ENCODE measurements around the gene DNAH9.

DNAH9 gene

GRCh38 chr17:11640463-11640814 lies 42.2 kb downstream of the DNAH9 start:
- no peak overlapping the region for H2AK5ac ChIP-seq (ENCODE audit: low read length)
- no peak overlapping the region for H3K9ac ChIP-seq (ENCODE audit: low read length)
- no peaks in the 10 kb centered on the region for H3K4me1 ChIP-seq (ENCODE audit: control insufficient read depth, low read depth, low read length)
- WGBS (ENCODE audit: extremely low coverage, insufficient coverage, low lambda C conversion rate): no CpG with 5 or more reads among the region's 2 CpGs
- no peak overlapping the region for H3K23ac ChIP-seq (ENCODE audit: low read length)
- no peak overlapping the region for H3K4ac ChIP-seq (ENCODE audit: low read depth, low read length)
- DNase-seq: no peak
- H3K4me2 ChIP-seq (ENCODE audit: low read length): no peak overlapping the region
- H3K79me2 ChIP-seq (ENCODE audit: control insufficient read depth, insufficient read depth, low read length): no peaks in the 10 kb centered on the region
- no peak overlapping the region for H3K4me3 ChIP-seq (ENCODE audit: low read length)
- no peaks in the 10 kb centered on the region for H3K27me3 ChIP-seq (ENCODE audit: insufficient read depth, low read length, poor library complexity)
- H4K8ac ChIP-seq (ENCODE audit: low read depth, low read length): no peak overlapping the region
- H2BK120ac ChIP-seq (ENCODE audit: low read depth, low read length): no peak overlapping the region
- H3K79me1 ChIP-seq (ENCODE audit: low read length): no peaks in the 10 kb centered on the region
- H2BK15ac ChIP-seq (replicated peaks; ENCODE audit: low read depth): no peak overlapping the region
- no peak overlapping the region for H3K27ac ChIP-seq (ENCODE audit: low read depth, low read length)
- no peak overlapping the region for H2BK5ac ChIP-seq (ENCODE audit: low read length)
- no peak overlapping the region for H3K18ac ChIP-seq (ENCODE audit: low read length)
- H3K36me3 ChIP-seq (ENCODE audit: control insufficient read depth, insufficient read depth, low read length): no peaks in the 10 kb centered on the region
- H4K5ac ChIP-seq (ENCODE audit: low read length): no peak overlapping the region
- no peak overlapping the region for H3K56ac ChIP-seq (ENCODE audit: low read length)

GRCh38 chr17:11641521-11642275 lies 43.4 kb downstream of the DNAH9 start:
- Histone ChIP-seq H3K4me2 (ENCODE audit: low read length) (no peak overlapping the region), H3K18ac (ENCODE audit: low read length) (no peak overlapping the region), H4K5ac (ENCODE audit: low read length) (no peak overlapping the region), H2BK15ac (replicated peaks; ENCODE audit: low read depth) (no peak overlapping the region), H3K4me1 (ENCODE audit: control insufficient read depth, low read depth, low read length) (no peaks in the 10 kb centered on the region), H3K79me1 (ENCODE audit: low read length) (no peaks in the 10 kb centered on the region), H3K23ac (ENCODE audit: low read length) (no peak overlapping the region), H3K27ac (ENCODE audit: low read depth, low read length) (no peak overlapping the region), H3K4ac (ENCODE audit: low read depth, low read length) (no peak overlapping the region), H2AK5ac (ENCODE audit: low read length) (no peak overlapping the region), H3K79me2 (ENCODE audit: control insufficient read depth, insufficient read depth, low read length) (no peaks in the 10 kb centered on the region), H3K9ac (ENCODE audit: low read length) (no peak overlapping the region), H2BK120ac (ENCODE audit: low read depth, low read length) (no peak overlapping the region), H3K27me3 (ENCODE audit: insufficient read depth, low read length, poor library complexity) (no peaks in the 10 kb centered on the region), H2BK5ac (ENCODE audit: low read length) (no peak overlapping the region), H3K56ac (ENCODE audit: low read length) (no peak overlapping the region), H3K36me3 (ENCODE audit: control insufficient read depth, insufficient read depth, low read length) (no peaks in the 10 kb centered on the region), H4K8ac (ENCODE audit: low read depth, low read length) (no peak overlapping the region), H3K4me3 (ENCODE audit: low read length) (no peak overlapping the region)
- no peak for DNase-seq
- no CpG with 5 or more reads among the region's 11 CpGs for WGBS (ENCODE audit: extremely low coverage, insufficient coverage, low lambda C conversion rate)

- no peaks in the 10 kb centered on the region for H3K36me3 ChIP-seq (ENCODE audit: control insufficient read depth, insufficient read depth, low read length)
- H3K27me3 ChIP-seq (ENCODE audit: insufficient read depth, low read length, poor library complexity): no peaks in the 10 kb centered on the region
- H3K4ac ChIP-seq (ENCODE audit: low read depth, low read length): no peak overlapping the region
- DNase-seq: no peak
- no peaks in the 10 kb centered on the region for H3K79me2 ChIP-seq (ENCODE audit: control insufficient read depth, insufficient read depth, low read length)
- H3K4me3 ChIP-seq (ENCODE audit: low read length): no peak overlapping the region
- H3K4me2 ChIP-seq (ENCODE audit: low read length): no peak overlapping the region
- no CpG with 5 or more reads among the region's 10 CpGs for WGBS (ENCODE audit: extremely low coverage, insufficient coverage, low lambda C conversion rate)
- H2BK5ac ChIP-seq (ENCODE audit: low read length): no peak overlapping the region
- H3K18ac ChIP-seq (ENCODE audit: low read length): no peak overlapping the region
- no peak overlapping the region for H4K8ac ChIP-seq (ENCODE audit: low read depth, low read length)
- H2AK5ac ChIP-seq (ENCODE audit: low read length): no peak overlapping the region
- H3K56ac ChIP-seq (ENCODE audit: low read length): no peak overlapping the region
- no peak overlapping the region for H3K27ac ChIP-seq (ENCODE audit: low read depth, low read length)
- no peak overlapping the region for H2BK120ac ChIP-seq (ENCODE audit: low read depth, low read length)
- no peak overlapping the region for H3K23ac ChIP-seq (ENCODE audit: low read length)
- H2BK15ac ChIP-seq (replicated peaks; ENCODE audit: low read depth): no peak overlapping the region
- H3K4me1 ChIP-seq (ENCODE audit: control insufficient read depth, low read depth, low read length): no peaks in the 10 kb centered on the region
- no peak overlapping the region for H3K9ac ChIP-seq (ENCODE audit: low read length)
- H3K79me1 ChIP-seq (ENCODE audit: low read length): no peaks in the 10 kb centered on the region
- no peak overlapping the region for H4K5ac ChIP-seq (ENCODE audit: low read length)
These were observed 44.4 kb downstream of the DNAH9 start for GRCh38 chr17:11642655-11643054.

DNA sequence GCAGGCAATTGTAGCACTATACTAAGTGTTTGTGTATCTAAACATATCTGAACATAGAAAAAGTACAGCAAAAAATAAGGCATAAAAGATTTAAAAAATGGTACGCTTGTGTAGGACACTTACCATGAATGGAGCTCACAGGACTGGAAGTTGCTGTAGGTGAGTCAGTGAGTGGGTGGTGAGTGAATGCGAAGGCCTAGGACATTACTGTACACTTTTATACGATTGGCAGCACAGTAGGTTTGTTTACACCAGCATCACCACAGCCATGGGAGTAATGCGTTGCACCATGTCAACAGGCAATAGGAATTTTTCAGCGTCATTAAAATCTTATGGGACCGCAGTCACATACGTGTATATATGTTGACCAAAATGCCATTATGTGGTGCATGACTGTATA lies 45.6 kb downstream of the DNAH9 start:
- no peak overlapping the region for H2BK15ac ChIP-seq (replicated peaks; ENCODE audit: low read depth)
- H3K27ac ChIP-seq (ENCODE audit: low read depth, low read length): no peak overlapping the region
- no peaks in the 10 kb centered on the region for H3K27me3 ChIP-seq (ENCODE audit: insufficient read depth, low read length, poor library complexity)
- no peak overlapping the region for H2AK5ac ChIP-seq (ENCODE audit: low read length)
- H3K18ac ChIP-seq (ENCODE audit: low read length): no peak overlapping the region
- no peak overlapping the region for H3K9ac ChIP-seq (ENCODE audit: low read length)
- H4K5ac ChIP-seq (ENCODE audit: low read length): no peak overlapping the region
- no peak overlapping the region for H3K56ac ChIP-seq (ENCODE audit: low read length)
- no peak overlapping the region for H3K4me3 ChIP-seq (ENCODE audit: low read length)
- DNase-seq: no peak
- no peaks in the 10 kb centered on the region for H3K79me2 ChIP-seq (ENCODE audit: control insufficient read depth, insufficient read depth, low read length)
- H3K79me1 ChIP-seq (ENCODE audit: low read length): no peaks in the 10 kb centered on the region
- no peak overlapping the region for H3K23ac ChIP-seq (ENCODE audit: low read length)
- no peak overlapping the region for H4K8ac ChIP-seq (ENCODE audit: low read depth, low read length)
- no peaks in the 10 kb centered on the region for H3K36me3 ChIP-seq (ENCODE audit: control insufficient read depth, insufficient read depth, low read length)
- no peak overlapping the region for H2BK5ac ChIP-seq (ENCODE audit: low read length)
- no peaks in the 10 kb centered on the region for H3K4me1 ChIP-seq (ENCODE audit: control insufficient read depth, low read depth, low read length)
- H3K4ac ChIP-seq (ENCODE audit: low read depth, low read length): no peak overlapping the region
- no peak overlapping the region for H2BK120ac ChIP-seq (ENCODE audit: low read depth, low read length)
- no CpG with 5 or more reads among the region's 7 CpGs for WGBS (ENCODE audit: extremely low coverage, insufficient coverage, low lambda C conversion rate)
- H3K4me2 ChIP-seq (ENCODE audit: low read length): no peak overlapping the region

- Histone ChIP-seq H3K18ac (ENCODE audit: low read length) (no peak overlapping the region), H3K9ac (ENCODE audit: low read length) (no peak overlapping the region), H3K27me3 (ENCODE audit: insufficient read depth, low read length, poor library complexity) (no peaks in the 10 kb centered on the region), H2BK120ac (ENCODE audit: low read depth, low read length) (no peak overlapping the region), H3K79me1 (ENCODE audit: low read length) (no peaks in the 10 kb centered on the region), H3K36me3 (ENCODE audit: control insufficient read depth, insufficient read depth, low read length) (no peaks in the 10 kb centered on the region), H2BK15ac (replicated peaks; ENCODE audit: low read depth) (no peak overlapping the region), H3K23ac (ENCODE audit: low read length) (no peak overlapping the region), H3K4me2 (ENCODE audit: low read length) (no peak overlapping the region), H3K4ac (ENCODE audit: low read depth, low read length) (no peak overlapping the region), H3K4me1 (ENCODE audit: control insufficient read depth, low read depth, low read length) (no peaks in the 10 kb centered on the region), H3K27ac (ENCODE audit: low read depth, low read length) (no peak overlapping the region), H3K56ac (ENCODE audit: low read length) (no peak overlapping the region), H4K5ac (ENCODE audit: low read length) (peak overlapping the region; percentile 29), H4K8ac (ENCODE audit: low read depth, low read length) (no peak overlapping the region), H3K79me2 (ENCODE audit: control insufficient read depth, insufficient read depth, low read length) (no peaks in the 10 kb centered on the region), H3K4me3 (ENCODE audit: low read length) (no peak overlapping the region), H2AK5ac (ENCODE audit: low read length) (no peak overlapping the region), H2BK5ac (ENCODE audit: low read length) (no peak overlapping the region)
- DNase-seq: peak; percentile 82
- no CpG with 5 or more reads among the region's 18 CpGs for WGBS (ENCODE audit: extremely low coverage, insufficient coverage, low lambda C conversion rate)
These were observed 46.3 kb downstream of the DNAH9 start for GRCh38 chr17:11644265-11645212.

Measured in mesendoderm (in vitro differentiated cells).